ENCODE data around the gene CDKAL1.

The CDKAL1 gene

GRCh38 chr6:20998748-20999448, 464.6 kb downstream of the CDKAL1 start:
- DNase-seq (ENCODE audit: low spot score) = peak; percentile 18
- TF ChIP-seq, protein P1, sequence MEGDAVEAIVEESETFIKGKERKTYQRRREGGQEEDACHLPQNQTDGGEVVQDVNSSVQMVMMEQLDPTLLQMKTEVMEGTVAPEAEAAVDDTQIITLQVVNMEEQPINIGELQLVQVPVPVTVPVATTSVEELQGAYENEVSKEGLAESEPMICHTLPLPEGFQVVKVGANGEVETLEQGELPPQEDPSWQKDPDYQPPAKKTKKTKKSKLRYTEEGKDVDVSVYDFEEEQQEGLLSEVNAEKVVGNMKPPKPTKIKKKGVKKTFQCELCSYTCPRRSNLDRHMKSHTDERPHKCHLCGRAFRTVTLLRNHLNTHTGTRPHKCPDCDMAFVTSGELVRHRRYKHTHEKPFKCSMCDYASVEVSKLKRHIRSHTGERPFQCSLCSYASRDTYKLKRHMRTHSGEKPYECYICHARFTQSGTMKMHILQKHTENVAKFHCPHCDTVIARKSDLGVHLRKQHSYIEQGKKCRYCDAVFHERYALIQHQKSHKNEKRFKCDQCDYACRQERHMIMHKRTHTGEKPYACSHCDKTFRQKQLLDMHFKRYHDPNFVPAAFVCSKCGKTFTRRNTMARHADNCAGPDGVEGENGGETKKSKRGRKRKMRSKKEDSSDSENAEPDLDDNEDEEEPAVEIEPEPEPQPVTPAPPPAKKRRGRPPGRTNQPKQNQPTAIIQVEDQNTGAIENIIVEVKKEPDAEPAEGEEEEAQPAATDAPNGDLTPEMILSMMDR (IDR thresholded peaks at IDR 0.05; ENCODE audit: extremely low read depth, insufficient read depth, missing control alignments) = no peak
- in situ Hi-C loops (cut with MboI; ENCODE audit: low pct_unique_long_range_greater_than_20kb, low sequenced_read_pairs, unreplicated experiment) = no loop called here

- no peak for DNase-seq (ENCODE audit: low spot score)
- TF ChIP-seq, protein P1 (IDR thresholded peaks at IDR 0.05; ENCODE audit: extremely low read depth, insufficient read depth, missing control alignments) = no peak
- in situ Hi-C loops (cut with MboI; ENCODE audit: low pct_unique_long_range_greater_than_20kb, low sequenced_read_pairs, unreplicated experiment) = no loop called here
Measured at GRCh38 chr6:21000331-21000801, 466.1 kb downstream of the CDKAL1 start.

GRCh38 chr6:21001736-21002135, 467.5 kb downstream of the CDKAL1 start:
- TF ChIP-seq, protein P1 (IDR thresholded peaks at IDR 0.05; ENCODE audit: extremely low read depth, insufficient read depth, missing control alignments) = no peak
- no peak for DNase-seq (ENCODE audit: low spot score)

GRCh38 chr6:21003780-21004541, 469.7 kb downstream of the CDKAL1 start:
- TF ChIP-seq, protein P1 (IDR thresholded peaks at IDR 0.05; ENCODE audit: extremely low read depth, insufficient read depth, missing control alignments) = no peak
- DNase-seq (ENCODE audit: low spot score) = peak; percentile 27
- in situ Hi-C loops (cut with MboI; ENCODE audit: low pct_unique_long_range_greater_than_20kb, low sequenced_read_pairs, unreplicated experiment) = no loop called here

More at GRCh38 chr6:21001736-21002135, 467.5 kb downstream of the CDKAL1 start:
- in situ Hi-C loops (cut with MboI; ENCODE audit: low pct_unique_long_range_greater_than_20kb, low sequenced_read_pairs, unreplicated experiment) = no loop called here

- TF ChIP-seq, protein P1 (IDR thresholded peaks at IDR 0.05; ENCODE audit: extremely low read depth, insufficient read depth, missing control alignments) = no peak
- in situ Hi-C loops (cut with MboI; ENCODE audit: low pct_unique_long_range_greater_than_20kb, low sequenced_read_pairs, unreplicated experiment) = no loop called here
- no peak for DNase-seq (ENCODE audit: low spot score)
Measured at GRCh38 chr6:21005816-21006570, 471.7 kb downstream of the CDKAL1 start.

GRCh38 chr6:21019614-21020013, 485.4 kb downstream of the CDKAL1 start:
- TF ChIP-seq, protein P1 (IDR thresholded peaks at IDR 0.05; ENCODE audit: extremely low read depth, insufficient read depth, missing control alignments) = peak; percentile 3
- no peak for DNase-seq (ENCODE audit: low spot score)
- in situ Hi-C loops (cut with MboI; ENCODE audit: low pct_unique_long_range_greater_than_20kb, low sequenced_read_pairs, unreplicated experiment) = no loop called here
